Loucy (cell line): ENCODE measurements around the gene WDR5.

ENCODE experiments used
- H2AFZ ChIP-seq: fragments of 200-600 bp; sonication (generic); 2 replicates; pipeline ENCODE4 v1.6.0; 2016; ENCODE audit warnings: antibody characterized with exemption, mild to moderate bottlenecking, low read length, moderate library complexity
- H3F3A ChIP-seq: fragments of 200-600 bp; 2 replicates; pipeline ENCODE4 v1.6.0; 2016; ENCODE audit warnings: antibody characterized with exemption, low read depth, mild to moderate bottlenecking
- H3K27me3 ChIP-seq: fragments of 200-600 bp; sonication (generic); 2 replicates; pipeline ENCODE4 v1.6.1; 2014; ENCODE audit warnings: low read length, mild to moderate bottlenecking; ENCODE audit not compliant: insufficient read depth, poor library complexity, severe bottlenecking
- H3K36me3 ChIP-seq: fragments of 200-600 bp; sonication (generic); 2 replicates; pipeline ENCODE4 v1.6.1; 2016; ENCODE audit warnings: low read length; ENCODE audit not compliant: insufficient read depth
- H3K4me1 ChIP-seq: fragments of 200-600 bp; sonication (generic); 2 replicates; pipeline ENCODE4 v1.5.1; 2014; ENCODE audit warnings: low read length, mild to moderate bottlenecking; ENCODE audit not compliant: insufficient read depth, poor library complexity, severe bottlenecking
- H3K4me2 ChIP-seq: fragments of 200-600 bp; sonication (generic); 2 replicates; pipeline ENCODE4 v1.6.0; 2014; ENCODE audit warnings: antibody characterized with exemption, low read length, low read depth, mild to moderate bottlenecking; ENCODE audit not compliant: poor library complexity, severe bottlenecking
- H3K4me3 ChIP-seq: fragments of 200-600 bp; sonication (generic); 2 replicates; pipeline ENCODE4 v1.5.1; 2014; ENCODE audit warnings: low read length, mild to moderate bottlenecking, mixed read lengths; ENCODE audit not compliant: poor library complexity, severe bottlenecking
- H3K79me2 ChIP-seq: fragments of 200-600 bp; sonication (generic); 2 replicates; pipeline ENCODE4 v1.6.1; 2014; ENCODE audit warnings: low read length; ENCODE audit not compliant: insufficient read depth
- H3K9ac ChIP-seq: fragments of 200-600 bp; sonication (generic); 2 replicates; pipeline ENCODE4 v1.6.0; 2014; ENCODE audit warnings: mild to moderate bottlenecking, low read depth, low read length, moderate library complexity; ENCODE audit not compliant: poor library complexity, severe bottlenecking
- H3K9me2 ChIP-seq: fragments of 200-600 bp; sonication (generic); replicated peaks from 2 replicates; pipeline ENCODE4 v1.6.1; 2016; ENCODE audit warnings: low read depth, low read length, mixed read lengths
- H3K9me3 ChIP-seq: fragments of 200-600 bp; sonication (generic); 2 replicates; pipeline ENCODE4 v1.6.1; 2014; ENCODE audit warnings: mild to moderate bottlenecking, antibody characterized with exemption, low read length, low read depth; ENCODE audit not compliant: insufficient read depth
- H4K20me1 ChIP-seq: fragments of 200-600 bp; sonication (generic); 2 replicates; pipeline ENCODE4 v1.6.0; 2014; ENCODE audit warnings: antibody characterized with exemption, low read length, mild to moderate bottlenecking; ENCODE audit not compliant: insufficient read depth, poor library complexity, severe bottlenecking
- CTCF ChIP-seq: fragments of 200-600 bp; sonication (generic); conservative IDR thresholded peaks from 2 replicates; pipeline ENCODE4 v1.5.1; 2014; ENCODE audit warnings: mild to moderate bottlenecking, antibody characterized with exemption, low read length
- EZH2phosphoT487 ChIP-seq: fragments of 200-600 bp; IDR thresholded peaks from 2 replicates; pipeline ENCODE4 v1.6.1; 2018; ENCODE audit warnings: antibody characterized with exemption, mild to moderate bottlenecking, moderate library complexity, borderline replicate concordance

WDR5 gene

DNA sequence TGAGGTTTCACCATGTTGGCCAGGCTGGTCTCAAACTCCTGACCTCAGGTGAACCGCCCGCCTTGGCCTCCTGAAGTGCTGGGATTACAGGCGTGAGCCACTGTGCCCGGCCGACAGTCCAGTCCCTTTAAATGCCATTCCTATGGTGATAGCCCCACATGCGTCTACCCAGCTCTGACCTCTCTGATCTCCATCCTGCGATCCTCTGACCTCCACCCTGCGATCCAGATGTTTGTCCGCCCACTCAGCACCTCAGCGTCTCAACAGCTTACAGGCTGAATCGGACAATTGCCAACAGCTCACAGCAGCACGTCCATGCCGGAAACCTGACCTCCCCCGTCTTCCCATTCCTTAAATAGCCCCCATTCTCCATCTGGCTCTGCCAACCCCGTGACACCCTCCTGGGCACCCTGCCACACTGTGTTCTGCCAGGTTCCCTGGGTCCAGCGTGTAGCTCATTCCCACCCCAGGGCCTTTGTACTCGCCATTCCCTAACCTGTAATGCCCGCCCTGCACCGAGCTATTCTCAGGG, 72.5 kb downstream of the WDR5 start:
- H3K9me2 ChIP-seq, result no peaks in the 10 kb centered on the region
- H3K4me2 ChIP-seq, result no peak overlapping the region
- no peaks in the 10 kb centered on the region for H3F3A ChIP-seq
- no peaks in the 10 kb centered on the region for H3K9me3 ChIP-seq
- H4K20me1 ChIP-seq, result no peaks in the 10 kb centered on the region
- TF ChIP-seq CTCF, result no peak
- no peak overlapping the region for H2AFZ ChIP-seq
- no peaks in the 10 kb centered on the region for H3K36me3 ChIP-seq
- H3K79me2 ChIP-seq, result no peaks in the 10 kb centered on the region
- H3K9ac ChIP-seq, result no peak overlapping the region
- no peaks in the 10 kb centered on the region for H3K4me1 ChIP-seq
- no peaks in the 10 kb centered on the region for H3K27me3 ChIP-seq
- H3K4me3 ChIP-seq, result no peak overlapping the region

DNA sequence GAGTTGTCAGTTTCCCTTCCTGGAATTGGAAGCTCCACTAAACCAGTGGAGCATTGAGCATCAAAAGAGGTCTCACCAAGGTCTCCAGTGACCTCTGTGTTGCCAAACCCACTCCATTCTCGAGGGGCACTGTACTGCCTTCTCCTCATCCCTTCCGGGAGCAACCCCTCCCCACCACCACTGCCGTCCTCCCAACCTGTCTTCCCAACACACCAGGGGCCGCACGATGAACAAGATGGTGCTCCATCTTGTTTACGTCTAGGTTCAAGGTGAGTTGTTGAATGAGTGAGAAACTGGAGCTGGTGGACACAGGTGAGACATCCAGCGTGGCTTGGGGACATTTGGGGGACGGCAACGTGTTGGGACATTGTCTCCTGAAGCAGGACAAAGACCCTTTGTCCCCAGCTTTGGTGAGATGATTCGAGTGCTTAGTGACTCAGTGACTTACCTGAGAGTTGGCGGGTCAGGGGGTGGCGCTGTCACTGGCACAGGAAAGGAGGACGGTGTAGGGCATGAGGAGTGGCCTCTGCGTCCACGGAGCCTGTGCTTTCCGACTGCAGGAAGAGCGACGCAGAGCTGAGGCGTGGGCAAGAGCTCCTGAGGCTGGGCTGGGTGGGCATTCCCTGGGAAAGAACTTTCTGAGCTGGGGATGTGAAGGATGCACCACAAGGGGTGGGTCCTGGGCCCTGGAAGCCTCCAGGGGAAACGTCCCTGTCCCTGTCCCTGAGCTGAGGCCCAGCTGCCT, 73.3 kb downstream of the WDR5 start:
- Histone ChIP-seq H2AFZ (no peak overlapping the region), H3K9me3 (no peaks in the 10 kb centered on the region), H3F3A (no peaks in the 10 kb centered on the region), H3K79me2 (no peaks in the 10 kb centered on the region), H3K9me2 (no peaks in the 10 kb centered on the region), H3K4me1 (no peaks in the 10 kb centered on the region), H3K36me3 (no peaks in the 10 kb centered on the region), H4K20me1 (no peaks in the 10 kb centered on the region), H3K27me3 (no peaks in the 10 kb centered on the region), H3K9ac (no peak overlapping the region), H3K4me2 (no peak overlapping the region), H3K4me3 (no peak overlapping the region)
- no peak for TF ChIP-seq CTCF
- TF ChIP-seq EZH2phosphoT487, result no peak
